Measurements from ENCODE around the gene C12orf60.

C12orf60 gene

DNA sequence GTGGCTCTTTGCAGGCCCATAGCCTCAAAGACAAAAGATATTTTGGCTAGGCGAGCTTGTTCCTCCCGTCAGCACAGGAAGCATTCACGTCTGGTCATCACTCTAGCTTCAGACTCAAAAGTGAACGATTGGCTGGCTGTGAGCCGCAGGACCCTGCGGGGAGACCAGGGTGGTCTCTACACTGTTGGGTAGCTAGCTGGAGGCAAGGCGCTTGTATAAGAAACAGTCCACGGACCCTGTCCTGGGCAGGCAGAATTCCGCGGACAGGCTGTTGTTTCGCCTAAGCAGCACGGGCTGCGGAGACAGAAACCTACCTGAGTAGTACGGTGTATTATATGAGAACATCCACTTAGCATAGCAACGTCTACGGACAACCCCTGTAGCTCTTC, 29.8 kb upstream of the C12orf60 start:
- no peak for TF ChIP-seq CTCF (IDR thresholded peaks at IDR 0.05; ENCODE audit: low read depth, low read length)
- H3K4me3 ChIP-seq (replicated peaks in 1 of 2; ENCODE audit: low read depth in 2 of 2, low read length in 2 of 2): peak overlapping the region; percentile 74 to 93
- peak in 1 of 2 donors; percentile 14 for DNase-seq (ENCODE audit: low read depth in 2 of 2)

- peak overlapping the region; percentile 74 to 93 for H3K4me3 ChIP-seq (replicated peaks in 1 of 2; ENCODE audit: low read depth in 2 of 2, low read length in 2 of 2)
- peak; percentile 98 for DNase-seq (ENCODE audit: low read depth in 2 of 2)
- TF ChIP-seq CTCF (IDR thresholded peaks at IDR 0.05; ENCODE audit: low read depth, low read length): no peak
These were observed 29.2 kb upstream of the C12orf60 start for GRCh38 chr12:14774074-14774905.

DNA sequence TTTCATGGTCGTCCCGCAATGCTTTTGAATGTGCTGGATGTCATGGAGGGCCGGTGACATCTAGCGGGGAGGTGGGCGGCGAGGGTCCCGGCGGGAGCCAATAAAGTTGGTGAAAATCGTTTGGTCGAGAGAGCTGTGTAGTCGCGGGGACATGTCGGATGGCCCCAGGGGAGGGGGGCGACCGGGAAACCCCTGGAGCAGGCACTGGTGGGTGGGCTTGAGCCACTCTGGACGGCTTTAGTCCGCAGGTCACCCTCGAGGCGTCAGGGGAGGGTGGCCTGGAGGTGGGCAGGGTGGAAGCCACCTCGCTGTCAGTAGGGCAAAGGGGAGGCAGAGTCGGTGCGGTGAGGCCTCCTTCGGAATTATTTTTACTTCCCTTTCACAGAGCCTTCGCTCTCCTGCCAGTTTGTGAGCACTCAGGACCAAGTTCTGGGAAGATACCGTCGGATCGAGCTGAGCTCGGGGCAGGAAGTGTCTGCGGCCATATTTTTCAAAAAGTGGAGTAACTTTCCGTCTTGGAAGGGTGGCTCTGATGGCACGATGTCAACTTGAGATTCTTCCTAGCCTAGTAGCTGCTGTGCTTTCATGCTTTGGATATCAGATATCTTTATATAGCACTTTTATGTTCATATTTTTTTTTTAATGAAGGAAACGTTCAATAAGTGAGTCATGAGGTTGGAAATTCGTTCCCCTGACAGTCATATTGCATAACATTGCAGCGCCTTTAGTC, 28.4 kb upstream of the C12orf60 start:
- no peak for TF ChIP-seq CTCF (IDR thresholded peaks at IDR 0.05; ENCODE audit: low read depth, low read length)
- DNase-seq (ENCODE audit: low read depth in 2 of 2): peak; percentile 69 to 86
- H3K4me3 ChIP-seq (replicated peaks in 1 of 2; ENCODE audit: low read depth in 2 of 2, low read length in 2 of 2): peak overlapping the region; percentile 74 to 93

- no peak for TF ChIP-seq CTCF (IDR thresholded peaks at IDR 0.05; ENCODE audit: low read depth, low read length)
These were observed 27.9 kb upstream of the C12orf60 start for GRCh38 chr12:14775636-14775980.

GRCh38 chr12:14776236-14776961, 27.1 kb upstream of the C12orf60 start:
- peak; percentile 44 for TF ChIP-seq CTCF (IDR thresholded peaks at IDR 0.05; ENCODE audit: low read depth, low read length)
- peak overlapping the region; percentile 74 to 93 for H3K4me3 ChIP-seq (replicated peaks in 1 of 2; ENCODE audit: low read depth in 2 of 2, low read length in 2 of 2)
- DNase-seq (ENCODE audit: low read depth in 2 of 2): peak; percentile 60 to 63

More at GRCh38 chr12:14775636-14775980, 27.9 kb upstream of the C12orf60 start:
- H3K4me3 ChIP-seq (replicated peaks in 1 of 2; ENCODE audit: low read depth in 2 of 2, low read length in 2 of 2): peak overlapping the region; percentile 74 to 93
- peak in 1 of 2 donors; percentile 59 for DNase-seq (ENCODE audit: low read depth in 2 of 2)

- no peak overlapping the region for H3K4me3 ChIP-seq (replicated peaks in 1 of 2; ENCODE audit: low read depth in 2 of 2, low read length in 2 of 2)
- TF ChIP-seq CTCF (IDR thresholded peaks at IDR 0.05; ENCODE audit: low read depth, low read length): no peak
- peak; percentile 33 to 42 for DNase-seq (ENCODE audit: low read depth in 2 of 2)
These were observed 26.2 kb upstream of the C12orf60 start for GRCh38 chr12:14777271-14777670.

Measured in cardiac fibroblast (primary cell).